NCI-H524 (cell line): ENCODE measurements around the gene ATXN7L3.

Experiments used
- DNase-seq, 2 experiments: peaks; one replicate each; lab custom pipeline; 2025; lab: John Stamatoyannopoulos, UW

The ATXN7L3 gene

DNA sequence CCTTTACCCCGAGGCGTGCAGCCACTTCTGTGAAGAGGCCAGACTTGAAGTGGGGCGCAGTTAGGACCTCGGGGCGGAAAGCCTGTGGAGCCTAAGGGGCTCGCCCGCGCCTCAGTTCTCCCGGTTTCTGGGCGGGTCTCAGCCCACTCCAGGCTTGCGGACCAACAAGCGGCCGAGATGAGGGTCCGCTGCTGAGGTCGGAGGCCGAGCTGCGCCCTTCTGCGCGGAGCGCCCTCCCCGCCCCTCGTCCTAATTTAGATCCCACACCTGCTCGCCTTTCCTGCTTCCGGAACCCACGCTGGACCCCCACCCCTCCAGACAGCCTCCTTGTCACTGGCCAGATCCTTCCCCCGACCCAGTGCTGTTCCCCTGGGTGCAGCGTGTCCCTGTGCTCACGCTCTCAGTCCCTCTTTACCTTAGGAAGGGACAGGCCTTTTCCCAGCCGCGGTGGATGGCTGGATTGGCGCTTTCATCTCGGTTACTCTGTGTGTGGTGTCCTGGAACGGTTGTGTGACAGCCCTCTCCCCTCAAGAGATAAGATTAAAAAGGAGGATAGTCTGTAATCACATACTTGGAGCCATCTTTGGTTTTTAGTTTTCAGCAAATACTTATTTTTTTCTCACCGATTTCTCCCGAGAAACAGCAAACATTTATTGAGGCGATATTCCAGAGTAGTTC lies 933 bp upstream of the ATXN7L3 start:
- peak; percentile 65 to 81 for DNase-seq

DNA sequence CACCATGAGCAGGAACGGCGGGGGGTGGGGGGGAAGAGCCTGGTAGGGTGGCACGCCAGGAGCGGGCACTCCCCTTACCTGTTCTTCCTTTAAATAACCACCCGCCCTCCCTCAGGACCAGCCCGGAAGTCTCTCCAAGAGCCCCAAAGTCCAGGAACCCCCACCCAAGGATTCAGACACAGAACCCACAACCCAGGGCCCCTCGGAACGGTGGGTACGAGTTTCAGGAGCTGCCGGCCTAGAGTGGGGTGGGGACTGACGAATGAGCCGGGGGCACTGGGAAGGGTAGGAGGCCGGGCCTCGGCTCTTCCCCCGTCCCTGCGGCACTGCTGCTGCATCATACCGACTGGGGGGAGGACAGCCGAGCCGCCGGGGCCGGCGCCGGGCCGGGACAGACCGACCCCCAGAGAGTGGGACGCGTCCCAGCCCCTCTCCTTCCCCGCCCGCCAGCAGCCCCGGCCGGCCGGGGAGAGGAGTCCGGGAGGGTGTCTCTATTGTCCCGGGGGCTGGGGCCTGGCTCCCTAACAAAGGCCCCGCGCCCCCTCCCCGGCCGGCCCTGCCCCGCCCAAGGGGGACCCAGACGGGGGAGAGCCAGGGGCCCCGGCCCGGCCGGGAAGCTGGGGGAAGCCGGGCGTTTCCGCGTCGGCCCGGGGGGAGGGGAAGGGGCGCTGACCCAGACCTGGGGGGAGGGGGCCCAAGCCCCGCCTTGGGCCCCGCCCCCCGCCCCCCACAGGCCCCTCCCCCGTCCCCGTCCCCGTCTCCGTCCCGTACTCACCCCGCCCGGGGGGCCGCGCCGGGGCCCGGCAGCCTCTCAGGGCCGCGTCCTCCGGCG lies 747 bp downstream of the ATXN7L3 start:
- DNase-seq: peak in 1 of 2 experiments; percentile 60

DNA sequence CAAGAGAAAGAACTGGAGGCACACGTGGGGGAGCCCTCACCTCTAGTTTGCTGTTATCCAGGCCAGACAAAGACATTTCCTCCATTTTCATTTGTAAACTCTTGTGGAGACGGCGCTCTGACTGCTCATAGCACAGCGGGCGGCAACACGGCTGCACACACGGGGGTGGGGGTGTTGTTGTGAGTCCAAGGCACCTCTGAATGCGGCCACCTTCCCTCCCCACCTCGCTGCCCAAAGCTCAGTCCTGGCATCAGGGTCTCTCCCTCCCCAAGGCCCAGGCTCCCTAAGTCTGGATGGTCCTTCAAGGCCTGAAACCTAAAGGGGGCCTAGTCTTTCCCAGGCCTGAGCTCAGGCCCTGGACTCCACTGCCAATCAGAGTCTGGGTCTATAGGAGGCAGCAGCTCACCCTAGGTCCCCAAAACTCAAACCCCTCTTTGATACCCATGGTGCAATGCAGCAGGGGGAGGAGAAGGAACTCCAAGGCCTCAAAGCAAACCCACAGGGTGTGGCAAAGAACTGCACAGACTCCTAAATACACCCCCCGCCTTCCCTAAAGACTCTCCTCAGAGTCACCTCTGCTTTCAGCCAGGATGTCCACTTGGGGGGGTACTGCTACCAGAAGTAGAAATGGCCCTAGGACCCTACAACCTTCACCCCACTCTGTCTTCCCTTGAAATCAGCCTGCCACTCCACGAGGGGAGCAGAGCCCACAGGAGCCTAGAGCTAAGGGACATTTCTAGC lies 1.5 kb downstream of the ATXN7L3 start:
- peak in 1 of 2 experiments; percentile 43 for DNase-seq

DNA sequence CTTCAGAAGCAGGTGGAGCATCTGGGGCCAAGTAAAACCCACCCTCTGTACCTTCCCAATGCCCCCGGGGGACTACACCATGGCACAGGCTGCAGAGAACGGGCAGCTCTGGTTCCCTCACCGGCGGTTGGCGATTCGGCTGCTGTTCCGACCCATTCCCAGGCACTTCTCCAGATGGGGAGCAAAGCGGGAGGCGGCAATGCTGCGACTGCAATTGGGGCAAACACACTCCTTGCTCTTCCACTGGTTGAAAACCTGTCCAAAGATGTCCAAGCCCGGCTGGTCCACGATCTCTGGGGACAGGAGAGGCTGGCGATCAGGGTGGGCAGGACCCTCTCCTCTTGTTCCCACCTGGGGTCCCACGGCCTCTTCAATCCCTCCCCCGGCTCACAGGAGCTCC lies 2.6 kb downstream of the ATXN7L3 start:
- DNase-seq: no peak

DNA sequence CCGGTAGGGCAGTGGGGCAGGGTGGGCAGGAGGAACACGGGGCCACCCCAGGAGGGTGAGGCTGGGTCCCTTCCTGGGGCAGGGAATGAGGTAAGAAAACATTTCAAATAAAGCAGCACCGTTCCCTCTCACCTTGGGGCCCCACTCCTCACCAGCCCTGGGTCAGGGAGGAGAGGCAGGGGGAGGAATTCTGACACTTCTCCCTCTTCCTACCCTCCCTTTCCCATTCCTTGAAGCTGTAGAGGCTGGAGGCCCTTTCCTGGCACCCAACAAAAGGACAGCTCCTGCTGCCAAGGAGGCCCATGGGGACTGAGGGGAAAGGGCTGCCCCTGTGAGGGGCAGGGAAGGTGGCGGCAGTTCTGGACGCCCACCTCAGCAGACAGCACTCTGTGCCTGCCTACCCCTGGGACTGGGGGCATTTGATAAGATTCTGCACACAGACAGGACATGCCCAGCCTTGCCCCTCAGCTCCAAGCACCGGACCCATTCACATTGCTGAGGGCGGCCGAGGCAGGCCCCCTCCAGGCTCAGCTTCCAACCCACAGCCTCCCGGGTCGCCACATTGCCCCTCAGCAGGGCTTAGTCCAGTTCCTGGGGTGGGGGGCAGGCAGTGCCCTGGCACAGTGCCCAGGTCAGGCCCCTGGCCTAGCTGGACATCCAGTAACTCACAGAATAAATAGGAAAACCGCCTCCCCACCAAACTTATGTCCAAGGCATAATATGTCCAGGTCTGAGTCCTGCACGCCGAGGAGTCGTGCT lies 6.2 kb downstream of the ATXN7L3 start:
- no peak for DNase-seq

DNA sequence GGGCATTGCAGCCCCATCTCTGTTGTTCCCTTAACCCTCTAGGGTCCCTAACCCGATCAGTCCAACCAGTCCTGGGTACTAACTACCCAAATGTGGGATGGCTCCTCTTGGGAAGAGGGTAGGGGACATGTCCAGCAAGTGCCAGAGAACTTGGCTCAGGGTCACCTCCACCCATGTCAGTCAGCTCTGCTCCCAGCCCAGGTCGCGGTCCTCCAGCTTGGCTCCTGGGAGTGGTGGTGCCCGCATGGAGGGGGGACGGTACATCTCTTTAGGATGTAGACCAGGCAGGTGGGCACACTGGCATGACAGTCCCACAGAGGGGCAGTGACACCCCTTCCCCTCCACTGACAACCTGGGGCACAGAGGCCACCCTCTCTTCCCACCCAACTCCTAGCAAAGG lies 6.9 kb downstream of the ATXN7L3 start:
- no peak for DNase-seq

DNA sequence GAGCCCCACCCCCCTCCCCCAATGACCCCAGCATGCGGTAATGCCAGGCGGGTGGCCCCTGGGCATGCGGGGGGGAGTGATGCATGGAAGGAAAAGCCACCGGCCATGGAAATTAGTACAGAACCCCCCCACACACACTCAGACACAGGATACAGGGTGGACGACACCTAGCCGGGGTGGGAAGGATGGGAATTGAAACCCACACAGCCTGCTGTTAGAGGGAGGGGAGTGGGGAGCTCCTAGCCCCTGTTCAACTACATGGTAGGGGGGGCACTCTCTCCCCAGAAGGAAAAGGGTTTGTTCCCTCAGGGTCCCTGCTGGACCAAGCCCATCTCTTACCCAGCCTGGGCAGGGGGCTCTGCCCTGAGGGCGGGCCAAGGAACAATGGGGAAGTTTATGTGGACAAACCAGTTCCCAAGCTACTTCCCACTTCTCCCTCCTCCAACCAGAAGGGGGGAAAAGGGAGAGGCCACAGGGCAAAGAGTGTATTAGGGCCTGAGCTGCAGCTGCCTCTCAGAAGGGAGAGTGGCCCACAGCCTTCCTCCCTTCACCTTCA lies 7.7 kb downstream of the ATXN7L3 start:
- no peak for DNase-seq

DNA sequence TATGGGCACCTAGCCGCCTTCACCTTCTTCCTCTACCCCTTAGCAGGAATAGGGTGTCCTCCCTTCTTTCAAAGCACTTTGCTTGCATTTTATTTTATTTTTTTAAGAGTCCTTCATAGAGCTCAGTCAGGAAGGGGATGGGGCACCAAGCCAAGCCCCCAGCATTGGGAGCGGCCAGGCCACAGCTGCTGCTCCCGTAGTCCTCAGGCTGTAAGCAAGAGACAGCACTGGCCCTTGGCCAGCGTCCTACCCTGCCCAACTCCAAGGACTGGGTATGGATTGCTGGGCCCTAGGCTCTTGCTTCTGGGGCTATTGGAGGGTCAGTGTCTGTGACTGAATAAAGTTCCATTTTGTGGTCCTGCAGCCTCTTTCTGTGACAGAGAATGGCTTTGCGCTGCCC lies 8.3 kb downstream of the ATXN7L3 start:
- DNase-seq: no peak

DNA sequence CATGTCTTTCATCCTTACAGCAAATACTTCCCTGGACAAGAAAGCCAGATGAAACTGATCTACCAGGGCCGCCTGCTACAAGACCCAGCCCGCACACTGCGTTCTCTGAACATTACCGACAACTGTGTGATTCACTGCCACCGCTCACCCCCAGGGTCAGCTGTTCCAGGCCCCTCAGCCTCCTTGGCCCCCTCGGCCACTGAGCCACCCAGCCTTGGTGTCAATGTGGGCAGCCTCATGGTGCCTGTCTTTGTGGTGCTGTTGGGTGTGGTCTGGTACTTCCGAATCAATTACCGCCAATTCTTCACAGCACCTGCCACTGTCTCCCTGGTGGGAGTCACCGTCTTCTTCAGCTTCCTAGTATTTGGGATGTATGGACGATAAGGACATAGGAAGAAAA lies 9.2 kb downstream of the ATXN7L3 start:
- no peak for DNase-seq

DNA sequence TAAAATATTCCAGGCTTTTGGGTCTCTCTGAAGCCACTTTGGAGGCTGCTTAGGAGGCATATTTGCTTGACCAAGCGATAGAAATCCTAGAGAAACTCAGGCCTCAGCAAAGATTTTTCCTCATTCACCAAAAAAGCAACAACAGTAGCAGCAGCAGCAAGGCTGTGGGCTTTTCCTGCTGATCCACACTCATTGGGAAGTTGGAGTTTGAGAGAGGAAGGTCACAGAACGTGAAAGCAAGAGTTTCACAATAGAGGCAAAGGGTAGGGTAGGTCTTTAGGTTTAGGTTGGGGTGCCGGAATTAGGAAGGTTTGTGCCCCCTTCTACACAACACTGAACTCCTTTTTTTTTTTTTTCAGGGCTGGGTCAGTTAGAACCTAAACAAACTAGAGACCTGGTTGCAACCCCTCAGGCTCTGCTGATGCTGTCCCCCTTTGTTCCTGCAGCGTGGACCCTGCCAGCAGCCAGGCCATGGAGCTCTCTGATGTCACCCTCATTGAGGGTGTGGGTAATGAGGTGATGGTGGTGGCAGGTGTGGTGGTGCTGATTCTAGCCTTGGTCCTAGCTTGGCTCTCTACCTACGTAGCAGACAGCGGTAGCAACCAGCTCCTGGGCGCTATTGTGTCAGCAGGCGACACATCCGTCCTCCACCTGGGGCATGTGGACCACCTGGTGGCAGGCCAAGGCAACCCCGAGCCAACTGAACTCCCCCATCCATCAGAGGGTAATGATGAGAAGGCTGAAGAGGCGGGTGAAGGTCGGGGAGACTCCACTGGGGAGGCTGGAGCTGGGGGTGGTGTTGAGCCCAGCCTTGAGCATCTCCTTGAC lies 10.9 kb downstream of the ATXN7L3 start:
- no peak for DNase-seq

DNA sequence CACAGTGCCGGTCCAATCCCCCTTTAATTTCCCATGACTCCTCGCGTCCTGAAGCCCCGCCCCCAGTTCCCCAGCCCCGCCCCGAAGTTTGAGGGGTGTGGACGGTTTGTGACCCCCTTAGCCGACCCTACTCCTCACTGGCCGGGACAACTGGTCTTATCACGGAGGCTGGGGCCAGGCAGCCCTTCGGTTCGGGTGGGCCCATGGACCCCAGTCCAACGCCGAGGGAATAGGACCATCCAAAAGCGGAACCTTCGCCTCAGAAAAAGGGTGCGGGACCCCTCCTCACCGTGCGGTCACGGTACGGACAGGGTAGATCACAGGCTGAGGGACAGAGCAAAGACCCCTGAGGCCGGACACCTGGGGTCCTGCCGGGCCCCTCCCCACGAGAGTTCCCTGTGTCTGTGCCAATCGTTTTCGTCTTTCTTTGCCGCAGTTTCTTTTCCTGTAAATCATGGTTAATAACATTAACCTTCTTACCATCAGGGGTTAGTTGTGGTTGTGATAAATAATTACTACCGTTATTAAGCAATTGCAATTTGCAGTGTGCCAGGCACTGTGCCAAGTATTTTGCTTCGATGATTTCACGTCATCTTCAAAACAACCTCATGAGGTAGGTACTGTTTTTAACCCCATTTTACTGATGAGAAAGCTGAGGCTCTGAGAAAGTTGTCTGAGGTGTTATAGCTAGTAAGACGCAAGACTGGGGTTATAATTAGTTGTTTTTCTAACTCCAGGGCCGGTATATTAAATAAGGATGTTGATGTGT lies 12.4 kb downstream of the ATXN7L3 start:
- DNase-seq: no peak

DNA sequence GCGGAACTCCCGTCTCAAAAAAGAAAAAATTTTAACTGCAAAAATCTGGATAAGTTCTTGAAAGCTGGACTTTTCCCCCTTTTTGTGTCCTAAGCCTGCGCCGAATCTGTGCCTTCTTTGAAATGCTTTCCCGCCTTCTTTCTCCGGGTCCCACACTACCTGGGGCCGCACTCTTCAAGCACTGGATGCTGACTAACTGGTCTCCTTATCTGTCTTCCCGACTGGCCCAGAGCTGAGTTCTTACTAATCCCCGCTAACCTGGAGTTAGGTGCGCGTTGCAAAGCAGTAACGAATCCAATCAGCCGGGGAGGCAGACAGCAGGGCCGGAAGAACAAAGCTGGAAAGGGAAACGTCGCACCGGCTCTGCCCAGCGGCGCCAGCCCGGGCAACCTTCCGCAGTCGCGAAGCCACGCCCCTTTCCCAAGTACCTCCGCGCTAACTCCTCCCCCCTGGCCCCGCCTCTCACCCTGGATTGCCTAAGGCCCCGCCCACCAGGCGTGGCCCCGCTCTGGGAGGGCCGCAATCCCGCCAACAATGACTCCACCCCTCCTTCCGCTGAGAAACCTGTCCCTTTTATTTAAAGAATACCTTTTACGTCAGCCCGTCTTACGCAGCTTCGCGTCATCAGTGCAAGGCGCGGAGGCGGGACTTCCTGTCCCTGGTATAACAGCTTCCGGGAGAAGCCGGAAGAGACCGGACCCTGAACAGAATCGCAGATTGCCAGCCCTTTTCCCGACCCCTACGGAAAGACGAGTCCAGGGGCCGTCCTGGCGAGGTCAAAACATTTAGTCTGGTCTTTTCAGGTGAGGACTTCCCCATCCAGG lies 13.2 kb downstream of the ATXN7L3 start, which contains the start of gene TMUB2:
Gene TMUB2 (plus strand): TSS at position 666 of the 824 bp plus-strand sequence. CDS start 737 bp downstream, outside the sequence.
- peak; percentile 99 to 100 for DNase-seq

DNA sequence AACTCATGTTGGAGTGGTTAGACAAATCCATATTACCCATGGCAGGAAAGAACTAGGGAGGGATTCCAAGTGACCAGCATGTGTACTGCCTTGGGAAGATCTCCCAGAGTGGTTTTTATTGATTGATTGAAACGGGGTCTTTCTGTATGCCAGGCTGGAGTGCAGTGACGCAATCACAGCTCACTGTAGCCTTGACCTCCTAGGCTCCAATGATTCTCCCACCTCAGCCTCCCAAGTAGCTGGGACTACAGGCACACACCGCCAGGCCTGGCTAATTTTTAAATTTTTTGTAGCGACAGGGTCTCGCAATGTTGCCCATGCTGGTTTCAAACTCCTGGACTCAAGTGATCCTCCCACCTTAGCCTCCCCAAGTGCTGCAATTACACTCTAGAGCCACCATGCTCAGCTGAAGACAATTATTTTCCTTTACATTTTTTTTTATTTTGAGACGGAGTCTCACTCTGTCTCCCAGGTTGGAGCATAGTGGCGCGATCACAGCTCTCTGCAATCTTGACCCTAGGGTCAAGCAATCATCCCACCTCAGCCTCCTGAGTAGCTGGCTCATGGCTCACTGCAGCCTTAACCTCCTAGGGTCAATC lies 15.4 kb downstream of the ATXN7L3 start:
- DNase-seq: no peak

DNA sequence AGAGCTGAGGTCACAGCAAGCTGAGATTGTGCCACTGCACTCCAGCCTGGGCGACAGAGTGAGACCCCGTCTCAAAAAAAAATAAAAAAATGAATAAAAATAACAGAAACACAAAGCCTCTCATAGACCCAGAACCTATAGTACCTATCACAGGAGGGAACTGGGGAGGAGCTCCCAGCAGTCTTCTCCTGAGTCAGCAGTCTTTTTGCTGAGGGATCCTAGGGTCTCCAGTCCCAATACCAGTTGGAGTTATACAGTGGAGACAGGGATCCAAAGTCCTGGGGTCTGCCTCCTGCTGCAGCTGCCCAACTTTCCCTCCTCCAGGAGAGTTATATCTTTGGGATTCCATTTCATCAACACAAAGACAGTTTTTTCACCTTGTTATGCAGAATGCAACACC lies 16.7 kb downstream of the ATXN7L3 start:
- no peak for DNase-seq

DNA sequence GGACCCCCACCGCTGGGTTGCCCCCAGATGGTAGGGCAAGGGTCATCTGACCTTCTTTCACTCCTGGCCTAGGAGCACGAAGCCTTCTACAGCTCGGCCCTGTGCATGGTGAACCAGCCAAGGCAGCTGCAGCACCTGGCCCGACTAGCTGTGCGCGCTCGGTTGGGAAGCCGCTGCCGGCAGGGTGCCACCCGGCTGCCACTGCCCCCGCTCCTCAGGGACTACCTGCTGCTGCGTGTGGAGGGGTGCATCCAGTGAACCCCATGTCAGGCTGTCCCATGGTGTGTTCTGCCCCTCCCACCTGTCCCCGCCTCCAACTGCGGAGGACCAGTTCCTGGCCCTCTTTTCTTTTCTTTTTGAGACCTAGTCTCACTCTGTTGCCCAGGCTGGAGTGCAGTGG lies 21.6 kb downstream of the ATXN7L3 start:
- no peak for DNase-seq

DNA sequence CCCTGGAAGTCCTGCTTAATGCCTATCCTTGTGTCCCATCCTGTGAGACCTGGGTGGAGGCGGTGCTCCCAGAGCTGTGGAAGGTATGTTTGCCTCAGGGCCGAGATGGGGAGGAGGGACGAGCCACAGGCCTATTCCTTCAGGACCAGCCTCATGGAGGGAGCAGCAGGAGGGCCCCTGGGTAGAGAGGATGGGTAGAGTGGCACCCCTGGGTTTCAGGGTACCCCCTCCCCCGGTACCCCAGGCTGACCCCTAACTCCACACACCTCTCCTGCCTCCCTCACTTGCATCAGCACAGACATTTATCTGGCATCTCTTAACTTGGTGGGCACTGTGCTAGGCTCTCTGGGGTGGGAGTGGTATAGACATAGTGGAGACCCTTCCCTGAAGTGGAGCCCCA lies 22.0 kb downstream of the ATXN7L3 start:
- DNase-seq: no peak

DNA sequence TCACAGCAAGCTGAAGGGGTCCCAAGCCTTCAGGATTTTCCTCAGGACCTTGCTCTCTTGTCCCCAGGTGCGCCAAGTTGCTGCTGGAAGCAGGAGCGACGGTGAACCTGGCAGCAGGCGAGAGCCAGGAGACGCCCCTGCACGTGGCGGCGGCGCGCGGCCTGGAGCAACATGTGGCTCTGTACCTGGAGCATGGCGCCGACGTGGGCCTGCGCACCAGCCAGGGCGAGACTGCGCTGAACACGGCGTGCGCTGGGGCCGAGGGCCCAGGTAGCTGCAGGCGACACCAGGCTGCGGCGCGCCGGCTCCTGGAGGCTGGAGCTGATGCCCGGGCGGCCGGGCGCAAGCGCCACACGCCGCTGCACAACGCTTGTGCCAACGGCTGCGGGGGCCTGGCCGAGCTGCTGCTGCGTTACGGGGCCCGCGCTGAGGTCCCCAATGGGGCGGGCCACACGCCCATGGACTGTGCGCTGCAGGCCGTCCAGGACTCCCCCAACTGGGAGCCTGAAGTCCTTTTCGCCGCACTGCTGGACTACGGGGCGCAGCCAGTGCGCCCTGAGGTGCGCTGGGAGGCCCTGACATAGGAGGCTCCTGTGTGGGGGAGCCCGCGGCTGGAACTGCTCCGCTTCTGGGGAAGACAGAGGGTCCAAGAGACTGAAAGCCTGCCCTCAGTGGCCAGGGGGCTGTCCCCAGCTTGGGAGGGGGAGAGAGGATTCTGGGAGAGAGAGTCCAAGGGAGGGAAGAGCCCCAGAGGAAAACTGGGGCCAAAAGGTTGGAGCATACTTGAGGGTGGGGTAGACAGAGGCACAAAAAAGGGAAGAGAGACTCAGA lies 22.8 kb downstream of the ATXN7L3 start:
- no peak for DNase-seq

DNA sequence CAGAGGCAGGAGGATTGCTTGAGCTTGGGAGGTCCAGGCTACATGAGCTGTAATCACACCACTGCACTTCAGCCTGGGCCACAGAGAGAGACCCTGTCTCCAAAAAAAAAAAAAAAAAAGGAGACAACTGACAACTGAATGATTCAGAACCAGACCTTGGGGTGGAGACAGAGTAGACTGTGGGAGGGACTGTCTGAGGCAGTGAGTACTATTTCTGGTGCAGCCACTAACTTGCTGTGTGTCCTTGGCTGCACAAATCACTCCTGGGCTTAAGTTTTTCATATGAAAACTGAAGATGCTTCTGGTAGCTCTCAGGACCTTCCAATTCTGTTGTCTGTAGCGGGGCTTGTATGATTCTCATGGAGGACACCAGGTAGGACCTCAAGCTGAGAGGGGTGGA lies 23.4 kb downstream of the ATXN7L3 start:
- no peak for DNase-seq
